HG02588 (cell line): ENCODE data around the gene COL4A3.

Source experiments
- ATAC-seq: cut with Tn5 transposase; IDR thresholded peaks from one replicate; pipeline ENCODE4 v1.9.1; 2021; ENCODE audit warnings: mild to moderate bottlenecking, moderate library complexity; ENCODE audit not compliant: unreplicated experiment

Gene COL4A3

DNA sequence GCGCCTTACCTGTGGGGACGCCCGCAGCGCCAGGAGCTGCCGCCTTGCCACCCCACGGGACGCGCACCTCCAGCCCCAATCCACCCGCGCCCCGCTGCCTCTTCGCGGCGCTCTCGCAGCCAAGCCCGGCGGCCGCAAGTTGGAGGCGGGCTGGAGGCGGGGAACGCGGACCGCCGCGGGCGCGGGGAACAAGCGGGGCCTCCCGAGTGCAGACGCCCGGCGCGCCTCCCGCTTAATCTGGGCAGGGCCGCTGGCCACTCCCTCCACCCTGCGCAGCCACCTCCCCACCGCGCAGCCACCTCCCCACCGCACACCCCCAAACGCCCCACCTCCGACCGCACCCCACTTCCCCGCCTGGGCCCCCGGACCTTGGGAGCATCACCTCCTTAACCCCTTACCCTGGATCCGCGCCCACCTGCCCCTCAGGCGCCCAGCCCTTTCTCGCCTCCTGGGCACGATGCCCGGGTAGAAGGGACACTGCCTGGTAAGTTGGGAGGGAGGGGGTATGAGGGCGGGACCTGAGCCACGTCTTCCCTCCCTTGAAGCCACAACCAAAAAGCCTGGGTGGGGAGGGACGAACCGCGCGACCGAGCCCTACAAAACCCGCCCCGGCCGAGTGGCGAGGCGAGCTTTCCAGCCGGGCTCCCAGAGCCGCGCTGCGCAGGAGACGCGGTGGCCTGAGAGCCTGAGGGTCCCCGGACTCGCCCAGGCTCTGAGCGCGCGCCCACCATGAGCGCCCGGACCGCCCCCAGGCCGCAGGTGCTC lies at the start of gene COL4A3, which contains the start of gene COL4A4:
Gene COL4A3, plus strand, starts transcription at position 627 of the 765 bp plus-strand sequence. Its CDS starts 103 bp downstream, at position 730.
Gene COL4A4, minus strand, starts transcription at position 208 of the 765 bp plus-strand sequence. CDS start 16,722 bp downstream, outside the sequence.
- peak; percentile 63 for ATAC-seq

DNA sequence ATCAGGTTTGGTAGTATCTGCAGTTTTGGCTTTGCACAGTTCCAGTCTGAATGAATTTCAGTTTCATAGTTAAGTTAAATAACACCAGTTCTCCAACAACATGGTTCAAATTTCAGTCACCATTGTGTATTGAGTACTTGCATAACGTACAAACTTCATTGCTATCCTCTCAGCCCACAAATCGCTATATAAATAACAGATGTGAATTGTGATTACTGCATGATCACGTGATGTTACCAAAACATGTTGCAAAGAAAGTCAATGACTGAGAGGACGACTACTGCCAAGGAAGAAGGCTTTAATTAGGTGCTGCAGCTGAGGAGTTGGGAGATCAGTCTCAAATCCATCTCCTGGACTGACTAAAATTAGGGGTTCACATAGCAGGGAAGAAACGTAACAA lies 48.7 kb upstream of the COL4A3 start:
- no peak for ATAC-seq

DNA sequence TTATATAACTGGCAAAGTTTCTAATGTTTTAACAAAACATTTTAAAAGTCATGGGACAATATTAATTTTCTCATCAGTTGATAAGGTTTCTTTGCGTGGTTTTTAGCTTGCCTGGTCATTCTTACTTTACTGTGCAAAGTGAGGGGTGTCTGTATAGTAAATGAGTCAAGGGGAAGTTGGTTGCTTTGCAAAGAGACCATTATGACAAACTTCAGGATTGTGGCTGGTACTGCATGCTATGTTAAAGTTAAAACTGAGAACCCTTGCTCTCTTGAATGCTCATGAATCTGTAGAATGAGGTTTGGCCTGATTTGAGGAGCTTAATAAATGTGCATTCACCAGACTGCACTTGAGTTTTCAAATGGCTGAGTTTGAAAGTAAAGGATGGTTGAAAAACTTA lies 47.4 kb upstream of the COL4A3 start:
- ATAC-seq = peak; percentile 78

GRCh38 chr2:227117852-227118251 lies 46.6 kb upstream of the COL4A3 start:
- ATAC-seq = no peak

DNA sequence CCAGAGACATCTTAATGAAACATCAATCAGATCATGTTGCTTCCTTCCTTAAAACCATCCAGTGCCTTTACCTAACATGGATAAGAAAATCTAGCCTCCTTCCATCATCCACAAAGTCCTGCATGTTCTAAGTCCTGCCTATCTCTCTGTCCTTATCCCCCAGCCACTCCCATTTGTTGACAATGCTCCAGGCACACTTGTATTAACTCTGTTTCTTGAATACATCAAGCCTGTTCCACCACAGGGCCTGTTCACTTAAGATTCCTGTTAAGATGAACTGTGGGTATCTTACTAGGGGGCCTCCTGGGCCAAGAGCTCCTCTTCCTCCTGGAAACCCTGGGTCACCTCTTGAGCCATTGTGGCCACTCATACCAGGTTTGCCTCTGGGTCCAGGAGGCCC lies 46.1 kb upstream of the COL4A3 start:
- no peak for ATAC-seq

GRCh38 chr2:227123697-227124096 lies 40.7 kb upstream of the COL4A3 start:
- ATAC-seq = no peak

DNA sequence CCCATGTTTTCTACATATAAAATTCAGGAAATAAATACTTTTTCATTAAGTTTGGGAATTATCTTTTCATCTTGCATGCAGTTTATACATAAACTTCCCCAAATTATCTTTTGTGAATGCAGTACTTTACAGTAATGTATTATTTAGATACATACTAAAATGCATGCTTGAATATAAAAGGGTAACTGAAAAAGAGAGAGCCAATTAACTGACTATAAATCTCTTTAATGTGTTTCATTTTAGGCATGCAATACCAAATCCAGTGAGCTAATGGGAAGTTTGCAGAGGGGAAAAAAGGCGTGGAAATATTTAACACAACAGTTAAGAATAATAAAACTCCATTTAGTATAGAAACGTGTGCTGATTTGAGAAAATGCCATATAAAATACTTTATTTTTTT lies 39.6 kb upstream of the COL4A3 start:
- ATAC-seq = no peak

DNA sequence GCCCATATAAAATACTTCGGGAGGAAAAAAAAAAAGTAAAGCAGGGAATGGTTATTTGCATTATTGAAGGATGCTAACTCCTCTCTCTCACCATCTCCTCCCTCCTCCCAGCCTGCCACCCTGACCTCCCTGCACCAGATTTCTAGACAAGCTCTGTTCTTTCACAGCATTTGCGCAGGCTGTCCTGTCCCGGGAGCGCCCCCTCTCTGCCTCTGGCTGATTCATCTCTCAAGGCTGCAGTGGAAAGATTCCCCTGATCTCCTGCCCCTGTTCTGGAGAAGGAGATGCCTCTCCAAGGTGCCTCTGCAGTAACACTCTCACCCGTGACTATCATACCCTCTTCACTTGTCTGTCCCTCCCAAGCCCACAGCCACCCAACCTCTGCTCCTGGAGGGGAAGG lies 38.9 kb upstream of the COL4A3 start:
- ATAC-seq = no peak

DNA sequence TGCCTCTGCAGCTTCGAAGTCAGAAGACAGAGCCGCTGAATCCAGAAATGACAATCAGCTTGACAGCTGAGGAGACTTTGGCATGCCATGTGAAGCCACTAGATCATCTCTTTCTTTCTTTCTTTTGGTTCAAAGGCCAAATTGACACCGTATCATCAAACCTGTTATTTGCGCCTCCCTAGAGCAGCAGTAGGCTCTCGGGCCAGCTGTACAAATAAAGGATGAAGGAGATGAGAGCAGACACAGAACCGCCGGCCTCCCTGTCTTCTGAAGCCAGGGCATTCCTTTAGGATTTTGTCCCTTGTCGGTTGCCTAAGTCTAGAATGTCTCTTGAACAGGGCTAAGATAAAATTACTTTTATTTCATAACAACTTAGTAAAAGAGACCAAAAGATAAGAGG lies 37.2 kb upstream of the COL4A3 start:
- no peak for ATAC-seq

DNA sequence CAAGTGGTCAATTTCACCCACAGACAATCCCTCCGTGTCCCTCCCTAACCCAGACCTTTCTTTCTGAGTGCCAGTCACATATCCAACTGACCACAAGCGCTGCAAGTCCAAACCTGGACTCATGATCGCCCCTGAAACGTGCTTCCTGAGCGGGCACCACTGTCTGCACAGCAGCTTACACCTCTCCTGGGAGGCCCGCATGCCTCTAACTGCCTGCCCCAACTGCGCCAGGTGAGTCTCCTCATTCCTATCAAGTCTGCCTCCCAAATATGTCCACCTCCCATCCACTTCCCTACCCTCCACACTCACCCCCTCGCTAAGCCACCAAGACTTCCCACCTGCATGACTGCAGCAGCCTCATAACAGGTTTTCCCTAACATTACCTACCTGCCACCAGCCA lies 33.8 kb upstream of the COL4A3 start:
- no peak for ATAC-seq

DNA sequence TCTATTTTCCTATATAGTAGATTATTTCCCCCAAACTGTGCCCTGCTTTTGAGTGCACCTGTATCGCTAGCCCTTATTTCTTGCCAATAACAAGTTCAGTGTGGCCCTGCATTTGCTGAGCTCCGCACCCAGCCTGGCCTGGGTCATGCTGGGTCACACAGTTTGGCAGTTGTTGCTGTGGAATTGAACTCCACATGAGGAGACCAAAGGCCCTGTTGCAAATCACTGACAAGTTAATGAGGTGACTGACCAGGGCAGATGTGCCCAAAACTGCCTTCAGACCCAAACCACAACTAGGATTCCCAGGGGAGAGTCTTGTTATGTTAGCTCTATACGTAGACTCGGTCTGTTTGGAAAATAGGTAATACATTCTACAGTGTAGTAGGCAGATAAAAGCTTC lies 31.4 kb upstream of the COL4A3 start:
- ATAC-seq = no peak

DNA sequence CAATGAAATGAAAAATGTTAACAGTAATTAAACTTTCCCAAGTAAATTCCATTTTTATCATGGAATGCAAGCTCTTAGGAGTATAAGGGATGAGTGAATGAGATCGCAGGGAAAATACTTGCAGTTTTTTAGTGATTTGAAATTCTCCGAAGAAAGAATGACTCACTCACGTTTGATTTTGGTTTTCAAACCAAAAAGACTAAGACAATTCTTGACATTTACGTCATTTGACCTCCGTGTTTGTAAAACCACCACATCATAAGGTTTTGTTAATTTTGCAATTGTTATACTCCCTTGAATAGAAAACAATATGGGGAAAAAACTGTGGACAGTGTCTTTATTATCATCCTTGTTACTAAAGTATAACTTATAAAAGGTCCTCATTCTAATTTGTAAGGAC lies 29.8 kb upstream of the COL4A3 start:
- ATAC-seq = no peak

DNA sequence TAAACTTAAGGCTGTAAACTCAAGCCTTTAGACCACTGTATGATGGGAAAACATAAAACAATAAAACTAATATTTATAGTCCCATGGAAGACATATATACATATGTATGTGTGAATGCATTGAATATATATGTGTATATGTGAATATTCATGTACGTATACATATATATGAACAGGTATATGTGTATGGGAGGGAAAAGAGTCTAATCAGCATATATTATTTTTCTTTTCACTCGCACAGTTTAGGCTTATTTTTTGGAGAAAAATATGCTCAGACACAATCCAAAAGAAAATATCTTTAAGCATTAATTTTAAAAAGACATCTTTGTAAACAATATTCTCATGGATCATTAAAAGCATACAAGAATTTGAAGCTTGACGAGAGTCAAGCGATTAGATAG lies 23.1 kb upstream of the COL4A3 start:
- no peak for ATAC-seq

- no peak for ATAC-seq
Observed at GRCh38 chr2:227143895-227144294, 20.5 kb upstream of the COL4A3 start.

DNA sequence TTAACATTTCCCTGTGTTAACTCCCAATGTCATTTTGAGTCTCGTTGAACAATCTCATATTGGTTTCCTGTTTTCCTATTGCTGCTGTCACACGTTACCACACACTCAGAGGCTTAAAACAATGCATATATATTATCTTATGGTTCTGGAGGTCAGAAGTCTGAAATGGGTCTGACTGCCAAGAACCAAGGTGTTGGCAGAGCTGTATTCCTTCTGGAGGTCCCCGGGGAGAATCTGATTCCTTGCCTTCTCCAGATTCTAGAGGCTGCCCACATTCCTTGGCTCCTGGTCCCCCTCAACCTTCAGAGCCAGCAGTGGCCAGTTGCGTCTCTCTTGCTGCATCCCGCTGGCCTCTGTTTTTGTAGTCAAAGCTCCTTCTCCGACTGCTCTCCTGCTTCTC lies 18.0 kb upstream of the COL4A3 start:
- no peak for ATAC-seq

- ATAC-seq = no peak
Observed at GRCh38 chr2:227147023-227147422, 17.4 kb upstream of the COL4A3 start.

DNA sequence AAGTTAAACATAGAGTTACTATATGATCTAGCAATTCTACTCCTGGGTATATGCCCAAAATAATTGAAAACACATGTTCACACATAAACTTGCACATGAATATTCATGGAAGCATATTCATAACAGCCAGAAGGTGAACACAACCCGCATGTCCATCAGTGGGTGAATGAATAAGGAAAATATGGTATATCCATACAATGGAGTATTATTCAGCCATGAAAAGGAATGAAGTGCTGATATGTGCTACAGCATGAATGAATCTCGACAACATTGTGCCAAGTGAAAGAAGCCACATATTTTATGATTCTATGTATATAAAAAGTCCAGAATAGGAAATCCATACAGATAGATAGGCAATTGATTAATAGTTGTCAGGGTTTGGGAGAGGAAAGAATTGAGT lies 16.3 kb upstream of the COL4A3 start:
- no peak for ATAC-seq

- ATAC-seq = no peak
Observed at GRCh38 chr2:227150222-227150936, 14.0 kb upstream of the COL4A3 start.

DNA sequence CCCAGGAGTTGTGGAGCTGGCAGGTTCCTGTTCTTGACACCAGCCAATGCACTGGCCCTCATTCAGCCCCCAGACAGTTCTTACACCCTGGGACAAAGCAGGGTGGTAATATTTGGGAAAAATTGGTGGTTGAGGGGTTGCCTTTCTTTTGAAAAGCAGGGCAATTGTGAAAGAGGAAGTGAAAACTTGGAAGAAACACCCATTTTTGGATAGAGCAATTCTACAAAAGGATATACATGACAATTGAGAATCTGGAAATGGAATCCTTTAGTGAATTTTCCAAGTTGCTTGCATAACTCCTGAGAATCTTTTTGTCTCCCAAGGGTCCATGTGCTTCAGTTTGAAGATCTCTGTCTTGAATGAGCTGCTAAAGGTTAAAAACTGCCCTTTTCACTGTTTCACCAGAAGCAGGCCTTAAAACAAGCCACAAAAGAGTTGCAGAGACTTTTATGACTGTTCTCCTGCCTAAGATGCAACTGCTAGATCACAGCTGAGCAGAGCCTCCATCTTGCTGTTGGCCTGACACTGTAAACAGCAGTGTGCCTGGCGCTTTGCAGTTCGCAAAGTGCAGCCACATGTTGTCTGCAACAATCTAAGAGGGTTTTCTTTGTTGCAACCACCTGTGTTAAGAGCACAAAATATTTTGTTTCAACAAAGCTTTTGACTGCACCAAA lies 12.2 kb upstream of the COL4A3 start:
- no peak for ATAC-seq

- no peak for ATAC-seq
Observed at GRCh38 chr2:227153307-227153706, 11.1 kb upstream of the COL4A3 start.

DNA sequence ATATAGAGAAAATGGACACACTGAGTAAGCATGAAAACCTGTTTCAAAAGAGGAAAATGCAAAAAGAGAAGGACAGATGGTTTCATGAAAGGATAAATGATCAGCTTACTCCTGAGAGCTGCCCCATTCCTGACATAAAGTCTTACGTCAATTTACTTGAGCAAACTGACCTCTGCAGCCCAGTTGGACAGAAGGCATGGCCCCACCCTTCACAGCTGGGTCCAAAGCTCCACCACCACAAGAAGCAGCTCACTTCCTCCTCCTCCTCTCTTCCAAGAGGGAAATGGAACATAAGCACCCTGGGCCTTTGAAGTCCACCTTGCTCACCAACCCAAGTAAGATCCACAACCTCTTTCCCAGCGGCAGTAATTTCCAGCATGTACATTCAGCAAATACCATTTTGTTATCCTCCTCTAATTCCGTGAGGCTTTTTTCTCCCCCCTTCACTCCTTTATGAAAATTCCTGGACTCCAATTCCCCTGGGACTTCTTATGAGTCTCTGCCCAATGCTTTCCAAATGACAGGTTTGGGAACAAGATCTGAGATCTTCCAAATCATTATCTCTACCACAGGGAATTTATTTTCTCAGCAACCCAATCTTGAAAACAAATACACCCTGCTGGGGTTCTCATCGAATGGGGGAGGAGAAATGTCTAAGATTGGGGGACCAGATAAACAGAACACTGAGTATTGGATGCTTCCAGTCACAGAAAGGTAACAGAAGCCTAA lies 10.5 kb upstream of the COL4A3 start:
- no peak for ATAC-seq
